ENCODE data around the gene ACTC1.

DNA sequence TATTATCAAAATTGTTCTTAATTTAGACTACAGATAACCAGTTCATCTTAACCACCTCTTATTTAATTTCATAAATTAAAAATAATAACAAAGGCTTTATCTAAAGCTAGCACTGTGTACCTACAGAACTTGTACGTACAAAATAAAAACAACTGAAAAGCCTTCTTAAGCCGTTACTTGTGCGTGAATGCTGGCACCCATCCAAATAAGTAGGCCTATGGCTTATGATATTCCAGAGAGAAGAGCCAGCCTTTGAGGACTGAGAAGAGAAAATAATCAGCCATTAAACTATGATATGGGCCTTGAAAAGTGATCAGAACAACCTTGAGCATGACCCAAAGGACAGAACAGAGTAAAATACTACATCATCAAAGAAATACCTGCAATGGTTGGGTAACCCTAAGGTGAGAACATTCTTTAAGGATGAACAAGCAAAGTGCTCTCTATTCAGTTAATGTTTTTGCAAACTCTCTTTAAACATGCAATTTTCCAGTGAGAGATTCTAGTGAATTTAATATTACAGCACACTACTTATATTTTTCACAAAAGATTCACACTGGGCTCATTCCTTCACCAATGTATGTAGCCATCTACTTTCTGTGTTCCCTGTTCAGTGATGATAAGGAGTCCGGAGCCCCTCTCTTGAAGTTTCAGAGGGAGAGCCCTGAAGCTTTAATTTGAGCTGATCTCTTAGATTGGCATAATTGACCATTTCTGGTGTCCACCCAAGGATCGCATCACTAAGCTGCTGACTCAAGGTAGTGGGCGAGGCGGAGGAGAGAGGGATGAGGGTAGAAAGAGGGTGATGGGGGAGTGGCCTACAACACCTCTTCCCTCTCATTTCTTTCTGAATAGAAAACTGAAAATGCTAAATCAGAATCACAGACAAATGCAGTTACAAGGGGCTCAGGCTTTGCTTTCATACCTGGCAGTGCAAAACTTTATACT, 7.7 kb upstream of the ACTC1 start:
- TF ChIP-seq POLR2A (IDR thresholded peaks at IDR 0.05; ENCODE audit: insufficient read depth in 1 of 2, low read depth in 2 of 2, low read length in 2 of 2) (no peak), BHLHE40 (IDR thresholded peaks at IDR 0.05; ENCODE audit: low read length) (no peak)
- TF ChIP-seq, protein P1, sequence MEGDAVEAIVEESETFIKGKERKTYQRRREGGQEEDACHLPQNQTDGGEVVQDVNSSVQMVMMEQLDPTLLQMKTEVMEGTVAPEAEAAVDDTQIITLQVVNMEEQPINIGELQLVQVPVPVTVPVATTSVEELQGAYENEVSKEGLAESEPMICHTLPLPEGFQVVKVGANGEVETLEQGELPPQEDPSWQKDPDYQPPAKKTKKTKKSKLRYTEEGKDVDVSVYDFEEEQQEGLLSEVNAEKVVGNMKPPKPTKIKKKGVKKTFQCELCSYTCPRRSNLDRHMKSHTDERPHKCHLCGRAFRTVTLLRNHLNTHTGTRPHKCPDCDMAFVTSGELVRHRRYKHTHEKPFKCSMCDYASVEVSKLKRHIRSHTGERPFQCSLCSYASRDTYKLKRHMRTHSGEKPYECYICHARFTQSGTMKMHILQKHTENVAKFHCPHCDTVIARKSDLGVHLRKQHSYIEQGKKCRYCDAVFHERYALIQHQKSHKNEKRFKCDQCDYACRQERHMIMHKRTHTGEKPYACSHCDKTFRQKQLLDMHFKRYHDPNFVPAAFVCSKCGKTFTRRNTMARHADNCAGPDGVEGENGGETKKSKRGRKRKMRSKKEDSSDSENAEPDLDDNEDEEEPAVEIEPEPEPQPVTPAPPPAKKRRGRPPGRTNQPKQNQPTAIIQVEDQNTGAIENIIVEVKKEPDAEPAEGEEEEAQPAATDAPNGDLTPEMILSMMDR (CRISPR knock-in tag; IDR thresholded peaks at IDR 0.05) = no peak
- TF ChIP-seq, protein P2, sequence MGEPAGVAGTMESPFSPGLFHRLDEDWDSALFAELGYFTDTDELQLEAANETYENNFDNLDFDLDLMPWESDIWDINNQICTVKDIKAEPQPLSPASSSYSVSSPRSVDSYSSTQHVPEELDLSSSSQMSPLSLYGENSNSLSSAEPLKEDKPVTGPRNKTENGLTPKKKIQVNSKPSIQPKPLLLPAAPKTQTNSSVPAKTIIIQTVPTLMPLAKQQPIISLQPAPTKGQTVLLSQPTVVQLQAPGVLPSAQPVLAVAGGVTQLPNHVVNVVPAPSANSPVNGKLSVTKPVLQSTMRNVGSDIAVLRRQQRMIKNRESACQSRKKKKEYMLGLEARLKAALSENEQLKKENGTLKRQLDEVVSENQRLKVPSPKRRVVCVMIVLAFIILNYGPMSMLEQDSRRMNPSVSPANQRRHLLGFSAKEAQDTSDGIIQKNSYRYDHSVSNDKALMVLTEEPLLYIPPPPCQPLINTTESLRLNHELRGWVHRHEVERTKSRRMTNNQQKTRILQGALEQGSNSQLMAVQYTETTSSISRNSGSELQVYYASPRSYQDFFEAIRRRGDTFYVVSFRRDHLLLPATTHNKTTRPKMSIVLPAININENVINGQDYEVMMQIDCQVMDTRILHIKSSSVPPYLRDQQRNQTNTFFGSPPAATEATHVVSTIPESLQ (CRISPR knock-in tag; conservative IDR thresholded peaks at IDR 0.05) = no peak
- TF ChIP-seq, protein P3, sequence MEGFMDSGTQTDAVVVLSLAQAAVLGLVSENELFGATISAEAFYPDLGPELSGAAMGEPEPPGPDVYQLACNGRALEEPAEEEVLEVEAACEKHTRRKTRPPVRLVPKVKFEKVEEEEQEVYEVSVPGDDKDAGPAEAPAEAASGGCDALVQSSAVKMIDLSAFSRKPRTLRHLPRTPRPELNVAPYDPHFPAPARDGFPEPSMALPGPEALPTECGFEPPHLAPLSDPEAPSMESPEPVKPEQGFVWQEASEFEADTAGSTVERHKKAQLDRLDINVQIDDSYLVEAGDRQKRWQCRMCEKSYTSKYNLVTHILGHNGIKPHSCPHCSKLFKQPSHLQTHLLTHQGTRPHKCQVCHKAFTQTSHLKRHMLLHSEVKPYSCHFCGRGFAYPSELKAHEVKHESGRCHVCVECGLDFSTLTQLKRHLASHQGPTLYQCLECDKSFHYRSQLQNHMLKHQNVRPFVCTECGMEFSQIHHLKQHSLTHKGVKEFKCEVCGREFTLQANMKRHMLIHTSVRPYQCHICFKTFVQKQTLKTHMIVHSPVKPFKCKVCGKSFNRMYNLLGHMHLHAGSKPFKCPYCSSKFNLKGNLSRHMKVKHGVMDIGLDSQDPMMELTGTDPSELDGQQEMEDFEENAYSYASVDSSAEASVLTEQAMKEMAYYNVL (CRISPR knock-in tag; IDR thresholded peaks at IDR 0.05; ENCODE audit: borderline replicate concordance) = no peak

Measured in HepG2 (cell line).